Peyer's patch (tissue), 4 donors: ENCODE data around the gene DLG3. TPM values are rescaled to one million over a fixed set of nuclear protein-coding genes. Genes with fewer than 3 reads are reported as not detected.

Source experiments
- DNase-seq, 3 donors: peaks; one replicate each; pipeline ENCODE4 v3.0.0-alpha.2; 2017 to 2019
- H3K27ac ChIP-seq, 4 donors: fragments of 200-600 bp; sonication (generic); one replicate each; pipeline ENCODE4 v1.5.1; 2016 to 2019
- H3K27me3 ChIP-seq, 2 donors: fragments of 200-600 bp; sonication (generic); one replicate each; pipeline ENCODE4 v1.5.1; 2019
- H3K36me3 ChIP-seq, 3 donors: fragments of 200-600 bp; sonication (generic); one replicate each; pipeline ENCODE4 v1.5.1; 2016 to 2019
- H3K4me1 ChIP-seq, 4 donors: fragments of 200-600 bp; sonication (generic); one replicate each; pipeline ENCODE4 v1.5.1; 2016 to 2019
- H3K4me3 ChIP-seq, 4 donors: fragments of 200-600 bp; sonication (generic); 1 replicate in 3 of 4; 2 replicates in 1 of 4; pipeline ENCODE4 v1.5.1; 2016 to 2019; ENCODE audit warnings: mild to moderate bottlenecking in 1 of 4
- H3K9me3 ChIP-seq, 4 donors: fragments of 200-600 bp; sonication (generic); one replicate each; pipeline ENCODE4 v1.5.1; 2016 to 2019; ENCODE audit warnings: mild to moderate bottlenecking in 1 of 4
- POLR2A ChIP-seq, 2 donors: fragments of 450-650 bp; IDR thresholded peaks; one replicate each; pipeline ENCODE4 v1.5.1; 2017; ENCODE audit warnings: antibody characterized with exemption in 2 of 2, mild to moderate bottlenecking in 2 of 2, moderate library complexity in 2 of 2
- total RNA-seq, 4 donors: library from RNA; depleted of rRNA; stranded (reverse); fragments of >200 nt; gene quantifications; one replicate each; pipeline ENCODE4 v1.1.0, GENCODE V29; 2016
- TF ChIP-seq, protein P1 (sequence below), 6 experiments: fragments of 450-650 bp in 4 of 6; fragments of 200-600 bp in 2 of 6; sonication (generic) in 1 of 6; IDR thresholded peaks; one replicate each; pipeline ENCODE4 v1.5.1; 2017 to 2019; ENCODE audit warnings: antibody characterized with exemption in 6 of 6, mild to moderate bottlenecking in 3 of 6, moderate library complexity in 1 of 6

The DLG3 gene
- total RNA-seq, 4 donors from 2014 or later: 33.8 to 58.9 (median 52.8) TPM

DNA sequence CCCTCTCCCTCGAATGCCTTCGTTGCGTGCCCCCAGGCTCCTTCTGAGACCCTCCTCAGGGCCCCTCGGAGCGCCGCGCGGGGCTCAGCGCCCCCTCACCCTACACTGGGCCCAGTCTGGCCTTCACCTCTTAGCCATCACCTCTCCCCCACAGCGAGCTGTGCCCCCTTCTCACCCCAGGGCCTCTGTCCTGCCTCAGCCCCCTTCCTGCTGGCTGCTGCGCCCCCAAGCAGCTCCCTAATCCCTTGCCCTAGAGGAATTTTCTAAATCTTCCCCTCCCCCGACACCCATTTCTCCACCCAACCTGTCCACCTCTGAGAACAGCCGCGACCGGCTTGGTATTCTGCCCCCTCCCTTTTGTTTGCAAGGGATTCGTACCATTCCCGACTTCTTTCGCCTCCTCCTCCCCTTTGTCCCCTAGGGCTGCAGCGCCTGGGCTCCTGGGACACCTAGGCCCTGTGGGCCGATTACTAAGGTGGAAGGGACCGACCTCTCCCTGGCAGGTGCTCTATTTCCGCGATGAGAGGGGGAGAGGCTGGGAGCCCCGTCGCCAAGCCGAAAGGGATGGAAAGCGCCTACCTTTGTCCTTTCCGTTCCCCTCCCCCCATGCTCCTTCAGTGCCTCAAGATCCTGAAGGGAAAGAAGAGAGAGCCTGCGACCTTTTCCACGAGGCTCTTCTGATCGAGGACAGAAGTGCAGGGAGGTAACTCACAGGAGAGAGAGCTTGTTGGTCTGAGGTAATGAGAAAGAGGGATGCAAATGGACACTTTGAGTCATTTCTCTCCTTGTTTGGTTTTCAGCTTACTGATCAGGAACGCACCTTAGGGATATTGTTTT lies 10.9 kb downstream of the DLG3 start:
- Histone ChIP-seq H3K4me1 (peaks cover 0 to 20% (median 0%) of the 10 kb centered on the region in 4 donors), H3K36me3 (no peaks in the 10 kb centered on the region), H3K4me3 (peak overlapping the region; percentile 52 to 79 (median 62)), H3K9me3 (no peaks in the 10 kb centered on the region), H3K27ac (peak overlapping the region; percentile 72 to 95 (median 90)), H3K27me3 (no peaks in the 10 kb centered on the region)
- peak in 1 of 3 donors; percentile 66 for DNase-seq
- TF ChIP-seq POLR2A (IDR thresholded peaks at IDR 0.05): no peak
- TF ChIP-seq, protein P1, sequence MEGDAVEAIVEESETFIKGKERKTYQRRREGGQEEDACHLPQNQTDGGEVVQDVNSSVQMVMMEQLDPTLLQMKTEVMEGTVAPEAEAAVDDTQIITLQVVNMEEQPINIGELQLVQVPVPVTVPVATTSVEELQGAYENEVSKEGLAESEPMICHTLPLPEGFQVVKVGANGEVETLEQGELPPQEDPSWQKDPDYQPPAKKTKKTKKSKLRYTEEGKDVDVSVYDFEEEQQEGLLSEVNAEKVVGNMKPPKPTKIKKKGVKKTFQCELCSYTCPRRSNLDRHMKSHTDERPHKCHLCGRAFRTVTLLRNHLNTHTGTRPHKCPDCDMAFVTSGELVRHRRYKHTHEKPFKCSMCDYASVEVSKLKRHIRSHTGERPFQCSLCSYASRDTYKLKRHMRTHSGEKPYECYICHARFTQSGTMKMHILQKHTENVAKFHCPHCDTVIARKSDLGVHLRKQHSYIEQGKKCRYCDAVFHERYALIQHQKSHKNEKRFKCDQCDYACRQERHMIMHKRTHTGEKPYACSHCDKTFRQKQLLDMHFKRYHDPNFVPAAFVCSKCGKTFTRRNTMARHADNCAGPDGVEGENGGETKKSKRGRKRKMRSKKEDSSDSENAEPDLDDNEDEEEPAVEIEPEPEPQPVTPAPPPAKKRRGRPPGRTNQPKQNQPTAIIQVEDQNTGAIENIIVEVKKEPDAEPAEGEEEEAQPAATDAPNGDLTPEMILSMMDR (IDR thresholded peaks at IDR 0.05): no peak

DNA sequence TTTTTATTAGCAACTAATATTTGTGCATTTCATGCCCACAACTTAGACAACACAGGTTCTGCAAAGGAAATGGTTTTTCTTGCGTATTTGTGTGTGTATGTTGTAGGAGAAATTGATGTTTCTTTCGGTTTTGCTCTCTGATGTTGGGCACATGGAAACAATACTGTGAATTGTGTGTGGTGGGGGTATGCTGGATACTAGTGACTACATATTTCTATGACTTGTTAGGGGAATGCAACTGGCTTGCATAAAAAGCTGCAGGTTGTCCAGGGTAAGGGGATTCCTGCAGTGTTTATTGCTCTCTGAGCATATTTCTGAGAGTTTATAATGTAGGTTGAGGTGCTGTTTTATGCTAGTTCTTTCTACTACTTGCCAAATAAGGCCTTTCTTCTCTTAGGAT lies 11.6 kb downstream of the DLG3 start:
- DNase-seq: no peak
- H3K36me3 ChIP-seq: no peaks in the 10 kb centered on the region
- peak overlapping the region in 3 of 4 donors; percentile 57 to 79 (median 66) for H3K4me3 ChIP-seq
- H3K9me3 ChIP-seq: no peaks in the 10 kb centered on the region
- H3K27ac ChIP-seq: peak overlapping the region; percentile 72 to 95 (median 90)
- no peaks in the 10 kb centered on the region for H3K27me3 ChIP-seq
- TF ChIP-seq, protein P1 (IDR thresholded peaks at IDR 0.05): no peak
- TF ChIP-seq POLR2A (IDR thresholded peaks at IDR 0.05): no peak
- peaks cover 0 to 20% (median 0%) of the 10 kb centered on the region in 4 donors for H3K4me1 ChIP-seq

DNA sequence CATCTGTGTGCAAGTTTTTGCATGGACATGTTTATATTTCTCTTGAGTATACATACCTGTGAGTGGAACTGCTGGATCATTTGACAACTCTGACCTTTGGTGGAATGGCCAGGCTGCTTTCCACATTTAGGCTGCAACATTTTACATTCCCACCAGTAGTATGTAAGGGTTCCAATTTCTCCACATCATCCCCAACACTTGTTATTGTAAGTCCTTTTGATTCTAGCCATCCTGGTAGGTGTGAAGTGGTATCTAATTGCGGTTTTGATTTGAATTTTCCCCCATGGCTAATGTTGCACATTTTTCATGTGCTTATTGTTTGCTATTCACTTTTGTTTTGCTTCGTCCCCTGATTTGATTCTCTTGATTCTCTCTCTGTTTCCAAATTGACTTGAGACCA lies 16.4 kb downstream of the DLG3 start:
- Histone ChIP-seq H3K36me3 (no peaks in the 10 kb centered on the region), H3K4me1 (peaks cover 0 to 7% (median 0%) of the 10 kb centered on the region in 4 donors), H3K27ac (no peak overlapping the region), H3K9me3 (no peaks in the 10 kb centered on the region), H3K4me3 (no peak overlapping the region), H3K27me3 (no peaks in the 10 kb centered on the region)
- no peak for TF ChIP-seq POLR2A (IDR thresholded peaks at IDR 0.05)
- TF ChIP-seq, protein P1 (IDR thresholded peaks at IDR 0.05): no peak
- no peak for DNase-seq

DNA sequence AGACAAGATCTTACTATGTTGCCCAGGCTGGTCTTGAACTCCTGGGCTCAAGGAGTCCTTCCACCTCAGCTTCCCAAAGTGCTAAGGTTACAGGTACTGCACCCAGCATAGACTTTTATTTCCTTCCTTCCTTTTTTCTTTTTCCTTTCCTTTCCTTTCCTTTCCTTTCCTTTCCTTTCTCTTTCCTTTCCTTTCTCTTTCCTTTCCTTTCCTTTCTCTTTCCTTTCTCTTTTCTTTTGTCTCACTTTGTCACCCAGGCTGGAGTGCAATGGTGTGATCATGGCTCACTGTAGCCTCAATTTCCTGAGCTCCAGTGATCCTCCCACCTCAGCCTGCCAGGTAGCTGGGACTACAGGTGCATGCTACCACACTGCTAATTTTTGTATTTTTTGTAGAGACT lies 19.4 kb downstream of the DLG3 start:
- Histone ChIP-seq H3K4me3 (no peak overlapping the region), H3K9me3 (no peaks in the 10 kb centered on the region), H3K27me3 (no peaks in the 10 kb centered on the region), H3K36me3 (no peaks in the 10 kb centered on the region), H3K4me1 (no peaks in the 10 kb centered on the region), H3K27ac (no peak overlapping the region)
- no peak for TF ChIP-seq POLR2A (IDR thresholded peaks at IDR 0.05)
- TF ChIP-seq, protein P1 (IDR thresholded peaks at IDR 0.05): no peak
- no peak for DNase-seq

DNA sequence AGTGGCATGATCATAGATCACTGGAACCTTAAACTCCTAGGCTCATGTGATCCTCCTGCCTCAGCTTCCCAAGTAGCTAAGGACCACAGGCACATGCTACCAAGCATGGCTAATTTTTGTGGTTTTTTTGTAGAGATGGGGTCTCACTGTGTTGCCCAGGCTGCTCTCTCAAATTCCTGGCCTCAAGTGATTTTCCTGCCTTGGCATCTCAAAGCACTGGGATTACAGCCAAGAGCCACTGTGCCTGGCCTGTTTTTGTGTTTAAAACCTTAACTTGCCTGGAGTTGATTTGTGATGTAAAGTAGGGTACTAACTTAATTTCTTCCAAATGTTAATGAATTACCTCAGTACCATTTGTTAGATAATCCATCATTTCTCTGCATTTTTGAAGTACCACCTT lies 22.3 kb downstream of the DLG3 start:
- no peaks in the 10 kb centered on the region for H3K9me3 ChIP-seq
- no peak for TF ChIP-seq POLR2A (IDR thresholded peaks at IDR 0.05)
- TF ChIP-seq, protein P1 (IDR thresholded peaks at IDR 0.05): no peak
- H3K4me3 ChIP-seq: no peak overlapping the region
- no peak for DNase-seq
- no peaks in the 10 kb centered on the region for H3K4me1 ChIP-seq
- H3K36me3 ChIP-seq: no peaks in the 10 kb centered on the region
- H3K27me3 ChIP-seq: no peaks in the 10 kb centered on the region
- no peak overlapping the region for H3K27ac ChIP-seq
